ENCODE data around the gene DNAJC19.
"Not testable (repeated sequence)": the region's sequence is repeated elsewhere in the genome, so short reads cannot be mapped to it uniquely, and the experiment has no call there.

The DNAJC19 gene

GRCh38 chr3:180989291-180990163 lies at the start of gene DNAJC19:
Gene DNAJC19 (minus strand): TSS chr3:180989736. CDS start chr3:180989602, 134 bp downstream.
- DNase-seq: peak; percentile 97

GRCh38 chr3:181030948-181031347 lies 41.4 kb upstream of the DNAJC19 start:
- DNase-seq: no peak

- no peak for DNase-seq
Measured at GRCh38 chr3:181025204-181025603, 35.7 kb upstream of the DNAJC19 start.

- no peak for DNase-seq
Measured at GRCh38 chr3:181017690-181018089, 28.2 kb upstream of the DNAJC19 start.

- no peak for DNase-seq
Measured at GRCh38 chr3:181009225-181009624, 19.7 kb upstream of the DNAJC19 start.

- DNase-seq: no peak
Measured at GRCh38 chr3:181008796-181009195, 19.3 kb upstream of the DNAJC19 start.

GRCh38 chr3:181007262-181007661 lies 17.7 kb upstream of the DNAJC19 start:
- DNase-seq: no peak

- DNase-seq: no peak
Measured at GRCh38 chr3:181006541-181006940, 17.0 kb upstream of the DNAJC19 start.

- not testable (repeated sequence) for DNase-seq
Measured at GRCh38 chr3:181003469-181003868, 13.9 kb upstream of the DNAJC19 start.

- not testable (repeated sequence) for DNase-seq
Measured at GRCh38 chr3:181002331-181002730, 12.8 kb upstream of the DNAJC19 start.

- DNase-seq: no peak
Measured at GRCh38 chr3:180996415-180996932, 6.9 kb upstream of the DNAJC19 start.

- DNase-seq: no peak
Measured at GRCh38 chr3:180990505-180990904, 969 bp upstream of the DNAJC19 start.

GRCh38 chr3:180987344-180987743 lies 2.2 kb downstream of the DNAJC19 start:
- DNase-seq: no peak

- DNase-seq: not testable (repeated sequence)
Measured at GRCh38 chr3:180986366-180986765, 3.2 kb downstream of the DNAJC19 start.

- DNase-seq: no peak
Measured at GRCh38 chr3:180983136-180983535, 6.4 kb downstream of the DNAJC19 start.

GRCh38 chr3:180981912-180982311 lies 7.6 kb downstream of the DNAJC19 start:
- DNase-seq: no peak

GRCh38 chr3:180980611-180981010 lies 8.9 kb downstream of the DNAJC19 start:
- DNase-seq: no peak

GRCh38 chr3:180979961-180980360 lies 9.6 kb downstream of the DNAJC19 start:
- DNase-seq: no peak

- peak; percentile 89 for DNase-seq
Measured at GRCh38 chr3:180977498-180977897, 12.0 kb downstream of the DNAJC19 start.

- no peak for DNase-seq
Measured at GRCh38 chr3:180974286-180974685, 15.2 kb downstream of the DNAJC19 start.

GRCh38 chr3:180973543-180973942 lies 16.0 kb downstream of the DNAJC19 start:
- no peak for DNase-seq

- DNase-seq: no peak
Measured at GRCh38 chr3:180970931-180971330, 18.6 kb downstream of the DNAJC19 start.

- no peak for DNase-seq
Measured at GRCh38 chr3:180962530-180962929, 27.0 kb downstream of the DNAJC19 start.

GRCh38 chr3:180961552-180961951 lies 28.0 kb downstream of the DNAJC19 start:
- no peak for DNase-seq
